ENCODE measurements around the gene COL6A1.

COL6A1 gene, protein sequence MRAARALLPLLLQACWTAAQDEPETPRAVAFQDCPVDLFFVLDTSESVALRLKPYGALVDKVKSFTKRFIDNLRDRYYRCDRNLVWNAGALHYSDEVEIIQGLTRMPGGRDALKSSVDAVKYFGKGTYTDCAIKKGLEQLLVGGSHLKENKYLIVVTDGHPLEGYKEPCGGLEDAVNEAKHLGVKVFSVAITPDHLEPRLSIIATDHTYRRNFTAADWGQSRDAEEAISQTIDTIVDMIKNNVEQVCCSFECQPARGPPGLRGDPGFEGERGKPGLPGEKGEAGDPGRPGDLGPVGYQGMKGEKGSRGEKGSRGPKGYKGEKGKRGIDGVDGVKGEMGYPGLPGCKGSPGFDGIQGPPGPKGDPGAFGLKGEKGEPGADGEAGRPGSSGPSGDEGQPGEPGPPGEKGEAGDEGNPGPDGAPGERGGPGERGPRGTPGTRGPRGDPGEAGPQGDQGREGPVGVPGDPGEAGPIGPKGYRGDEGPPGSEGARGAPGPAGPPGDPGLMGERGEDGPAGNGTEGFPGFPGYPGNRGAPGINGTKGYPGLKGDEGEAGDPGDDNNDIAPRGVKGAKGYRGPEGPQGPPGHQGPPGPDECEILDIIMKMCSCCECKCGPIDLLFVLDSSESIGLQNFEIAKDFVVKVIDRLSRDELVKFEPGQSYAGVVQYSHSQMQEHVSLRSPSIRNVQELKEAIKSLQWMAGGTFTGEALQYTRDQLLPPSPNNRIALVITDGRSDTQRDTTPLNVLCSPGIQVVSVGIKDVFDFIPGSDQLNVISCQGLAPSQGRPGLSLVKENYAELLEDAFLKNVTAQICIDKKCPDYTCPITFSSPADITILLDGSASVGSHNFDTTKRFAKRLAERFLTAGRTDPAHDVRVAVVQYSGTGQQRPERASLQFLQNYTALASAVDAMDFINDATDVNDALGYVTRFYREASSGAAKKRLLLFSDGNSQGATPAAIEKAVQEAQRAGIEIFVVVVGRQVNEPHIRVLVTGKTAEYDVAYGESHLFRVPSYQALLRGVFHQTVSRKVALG

DNA sequence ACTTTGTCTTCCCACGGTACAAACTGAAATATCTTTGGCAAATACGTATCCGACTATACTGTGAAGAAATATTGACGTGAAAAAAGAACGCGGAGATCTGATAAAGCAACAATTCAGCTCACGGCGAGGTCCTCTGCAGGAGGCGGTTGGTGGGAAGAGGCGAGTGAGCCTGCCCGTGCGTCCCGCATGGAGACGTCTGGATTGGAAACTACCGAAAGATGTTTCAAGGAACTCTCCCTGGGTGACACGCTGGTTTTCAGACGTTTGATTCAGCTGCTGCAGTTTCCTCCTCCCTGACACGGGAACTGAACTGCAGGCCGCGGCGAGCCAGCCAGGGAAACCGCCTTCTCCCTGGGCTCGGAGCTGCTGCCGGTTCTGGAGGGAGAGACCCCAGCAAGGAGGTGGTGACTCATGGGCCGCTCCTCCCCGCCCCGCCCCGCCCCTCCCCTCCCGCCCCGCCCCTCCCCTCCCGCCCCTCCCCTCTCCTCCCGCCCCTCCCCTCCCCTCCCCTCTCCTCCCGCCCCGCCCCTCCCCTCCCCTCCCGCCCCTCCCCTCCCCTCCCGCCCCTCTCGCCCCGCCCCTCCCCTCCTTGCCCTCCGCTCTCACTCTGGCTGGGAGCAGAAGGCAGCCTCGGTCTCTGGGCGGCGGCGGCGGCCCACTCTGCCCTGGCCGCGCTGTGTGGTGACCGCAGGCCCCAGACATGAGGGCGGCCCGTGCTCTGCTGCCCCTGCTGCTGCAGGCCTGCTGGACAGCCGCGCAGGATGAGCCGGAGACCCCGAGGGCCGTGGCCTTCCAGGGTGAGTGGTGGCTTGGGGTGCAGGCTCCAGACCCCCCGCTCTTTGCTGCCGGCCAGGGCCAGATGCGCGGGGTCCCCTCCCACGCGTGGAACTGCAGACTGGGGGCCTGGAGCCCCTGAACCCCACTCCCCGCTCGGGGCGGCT is at the start of gene COL6A1:
Gene COL6A1, plus strand, starts transcription at position 620 of the 941 bp plus-strand sequence. Its CDS starts 81 bp downstream, at position 701.
- peak; percentile 66 for DNase-seq

DNA sequence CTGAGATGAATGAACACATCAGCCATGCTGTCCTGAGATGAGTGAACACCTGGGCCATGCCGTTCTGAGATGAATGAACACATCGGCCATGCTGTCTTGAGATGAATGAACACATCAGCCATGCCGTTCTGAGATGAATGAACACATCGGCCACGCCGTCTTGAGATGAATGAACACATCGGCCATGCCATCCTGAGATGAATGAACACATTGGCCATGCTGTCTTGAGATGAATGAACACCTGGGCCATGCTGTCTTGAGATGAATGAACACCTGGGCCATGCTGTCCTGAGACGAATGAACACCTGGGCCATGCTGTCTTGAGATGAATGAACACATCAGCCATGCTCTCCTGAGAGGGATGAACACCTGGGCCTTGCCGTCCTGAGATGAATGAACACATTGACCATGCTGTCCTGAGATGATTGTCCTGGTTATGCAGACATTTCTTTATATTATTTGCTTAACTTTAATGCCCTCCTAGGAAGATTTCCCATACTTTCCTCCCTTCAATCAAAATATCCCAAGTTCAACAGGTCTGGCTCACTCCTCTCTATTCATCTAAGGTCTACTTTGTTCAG is 48.6 kb upstream of the COL6A1 start:
- no peak for DNase-seq

DNA sequence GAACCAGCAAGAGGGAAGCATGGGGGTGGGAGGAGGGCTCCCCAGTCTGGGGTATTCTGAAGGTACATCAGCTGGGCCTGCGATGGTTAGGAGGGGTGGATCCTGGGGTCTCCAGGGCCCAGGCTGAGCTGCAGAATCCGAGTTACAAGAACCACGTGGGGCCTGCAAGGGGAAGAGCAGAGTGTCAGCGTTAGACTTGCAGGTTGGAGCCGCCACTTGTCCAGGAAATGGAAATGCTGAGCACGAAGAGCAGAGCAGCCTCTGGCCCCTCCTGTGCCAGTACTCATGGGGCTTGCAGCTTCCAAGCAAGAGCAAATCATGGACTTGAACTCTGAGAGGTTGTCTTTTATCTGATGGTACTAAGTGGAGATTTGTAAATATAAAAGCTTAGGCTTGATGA is 47.5 kb upstream of the COL6A1 start:
- no peak for DNase-seq

DNA sequence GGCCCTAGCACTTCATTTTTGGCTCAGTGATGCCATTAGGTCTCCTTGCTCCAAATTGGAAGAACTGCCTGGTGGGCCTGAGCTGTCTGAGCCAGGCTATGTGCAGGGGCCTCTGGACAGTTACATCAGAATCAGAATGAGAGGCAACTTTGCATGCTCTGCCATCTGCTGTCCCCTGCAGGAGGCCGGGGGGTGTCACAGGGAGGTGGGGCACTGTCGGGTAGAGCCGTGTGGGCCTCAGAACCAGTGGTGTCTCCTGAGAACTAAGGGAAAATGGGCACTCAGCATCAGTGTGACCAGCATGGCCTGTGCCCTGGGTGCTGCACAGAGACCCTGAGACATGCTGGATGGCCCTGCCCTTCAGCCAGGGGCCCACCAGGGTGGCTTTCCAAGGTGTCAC is 47.0 kb upstream of the COL6A1 start:
- no peak for DNase-seq

DNA sequence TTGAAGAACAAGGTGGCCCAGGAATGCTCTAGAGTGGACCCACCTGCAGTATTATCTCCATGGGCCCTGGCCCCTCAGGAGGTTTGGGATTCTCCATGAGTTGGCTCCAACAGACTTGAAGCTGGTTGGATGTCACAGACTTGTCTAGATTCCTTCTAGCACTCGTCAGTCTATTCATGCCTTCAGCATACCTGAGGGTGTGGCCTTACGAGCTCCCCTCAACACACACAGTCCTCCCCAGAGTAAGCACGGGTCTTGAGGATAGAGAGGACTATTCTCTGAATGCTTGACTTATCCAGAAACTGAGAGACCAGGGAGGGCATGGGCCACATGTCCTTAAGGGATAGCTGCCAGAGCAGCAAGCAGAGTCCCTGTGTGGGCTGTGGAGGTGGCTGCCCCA is 45.9 kb upstream of the COL6A1 start:
- DNase-seq, result no peak

DNA sequence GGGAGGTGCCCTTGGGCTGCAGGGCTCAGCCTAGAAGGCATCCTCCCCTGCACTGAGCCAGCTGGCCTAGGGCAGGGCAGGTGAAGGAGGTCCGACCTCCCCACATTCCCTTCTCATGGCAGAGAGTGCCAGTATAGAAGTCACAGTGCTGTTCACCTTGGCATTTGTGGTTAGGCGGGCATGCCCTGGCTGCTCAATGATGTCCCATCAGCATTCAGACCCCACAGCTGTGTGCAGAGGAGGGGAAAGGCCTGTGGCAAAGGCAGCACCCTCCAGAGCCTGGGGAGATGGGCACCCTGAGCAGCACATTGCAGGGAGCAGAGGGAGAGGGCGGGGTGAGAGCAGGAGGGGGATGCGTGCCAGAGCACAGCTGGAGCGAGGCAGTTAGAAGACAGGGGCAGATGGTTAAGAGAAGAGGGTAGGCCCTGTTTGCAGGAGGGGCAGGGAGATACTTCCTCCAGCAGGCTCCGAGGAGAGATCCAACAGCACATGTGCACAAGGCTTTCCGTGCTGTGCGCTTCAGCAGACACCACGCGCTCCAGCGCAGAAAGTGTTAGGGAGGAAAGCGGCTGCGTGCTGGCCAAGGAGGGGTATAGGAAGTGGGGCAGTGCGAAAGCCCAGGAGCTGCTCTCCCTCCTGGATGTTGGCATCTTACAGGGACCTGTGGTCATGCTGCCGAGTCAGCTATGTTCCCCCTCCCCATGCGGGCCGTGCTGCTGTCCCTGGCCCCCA is 43.7 kb upstream of the COL6A1 start:
- no peak for DNase-seq

DNA sequence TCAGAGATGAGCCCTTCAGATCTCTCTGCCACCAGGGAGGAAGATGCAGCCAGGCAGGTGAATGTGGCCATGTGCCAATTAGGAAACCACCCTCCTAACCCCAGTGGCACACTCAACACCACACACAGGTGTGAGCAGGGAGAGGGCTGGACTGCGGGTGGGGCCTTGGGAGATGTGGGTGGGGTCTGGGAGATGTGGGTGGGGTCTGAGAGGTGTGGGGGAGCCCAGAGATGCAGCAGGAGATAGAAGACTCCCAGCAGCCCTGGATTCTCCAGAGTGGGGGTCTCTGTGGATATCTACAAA is 43.2 kb upstream of the COL6A1 start:
- no peak for DNase-seq

DNA sequence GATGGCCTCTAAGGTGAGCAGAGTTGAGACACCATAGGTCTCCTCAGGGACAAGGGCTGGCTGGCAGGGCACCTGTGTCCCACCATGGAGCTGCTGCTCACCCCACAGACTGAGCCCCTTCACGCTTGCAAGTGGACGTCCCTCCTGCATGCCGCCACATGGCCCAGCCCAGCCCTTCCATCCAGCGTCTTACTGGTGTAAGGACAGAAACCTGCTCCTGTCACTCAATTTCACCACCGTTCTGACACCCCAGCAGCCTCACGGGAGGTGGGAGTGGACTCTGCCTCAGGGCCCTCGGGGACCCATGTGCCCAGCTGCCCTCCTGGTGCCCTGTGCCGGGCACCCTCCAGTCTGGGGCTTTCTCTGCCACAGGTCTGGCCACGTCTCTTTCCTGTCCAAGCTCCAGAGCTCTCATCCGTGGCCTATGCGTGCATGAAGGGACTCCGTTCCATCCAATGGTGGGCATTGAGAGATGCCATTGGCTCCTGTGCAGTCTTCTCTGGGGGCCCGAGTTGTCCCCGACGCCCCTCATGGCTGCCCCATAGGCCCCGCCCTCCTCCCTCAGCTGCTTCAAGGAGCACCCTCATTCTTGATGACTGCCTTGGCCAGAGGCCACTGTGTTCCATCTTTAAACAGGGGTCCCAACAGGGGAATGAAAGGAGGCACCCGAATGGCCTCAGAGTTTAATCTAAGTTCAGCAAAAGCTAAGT is 42.6 kb upstream of the COL6A1 start:
- no peak for DNase-seq

DNA sequence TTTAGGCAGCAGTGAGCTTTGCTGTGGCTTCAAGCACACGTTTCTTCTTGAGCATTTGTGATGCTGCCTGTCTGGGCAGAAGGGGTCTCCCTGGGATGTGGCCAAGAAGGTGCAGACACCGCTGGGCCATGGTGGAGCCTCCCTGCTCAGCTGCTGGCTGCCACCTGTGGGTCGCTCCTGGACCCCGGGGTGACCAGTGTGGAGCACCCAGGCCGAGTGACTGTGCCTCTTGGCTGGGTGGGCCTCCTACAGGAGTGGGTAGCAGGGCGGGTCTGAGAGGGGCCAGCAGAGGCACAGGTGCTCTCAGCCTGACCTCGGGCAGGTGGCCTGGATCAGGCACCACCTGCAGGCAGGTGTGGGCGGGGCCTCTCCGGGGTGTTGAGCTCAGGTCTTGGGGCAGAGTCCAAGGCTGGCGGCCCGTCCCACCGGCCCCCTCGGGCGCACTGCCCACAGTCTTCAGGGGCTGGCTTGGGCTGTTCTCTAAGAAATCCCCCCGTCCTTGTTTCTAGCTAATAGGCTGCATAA is 42.0 kb upstream of the COL6A1 start:
- no peak for DNase-seq

DNA sequence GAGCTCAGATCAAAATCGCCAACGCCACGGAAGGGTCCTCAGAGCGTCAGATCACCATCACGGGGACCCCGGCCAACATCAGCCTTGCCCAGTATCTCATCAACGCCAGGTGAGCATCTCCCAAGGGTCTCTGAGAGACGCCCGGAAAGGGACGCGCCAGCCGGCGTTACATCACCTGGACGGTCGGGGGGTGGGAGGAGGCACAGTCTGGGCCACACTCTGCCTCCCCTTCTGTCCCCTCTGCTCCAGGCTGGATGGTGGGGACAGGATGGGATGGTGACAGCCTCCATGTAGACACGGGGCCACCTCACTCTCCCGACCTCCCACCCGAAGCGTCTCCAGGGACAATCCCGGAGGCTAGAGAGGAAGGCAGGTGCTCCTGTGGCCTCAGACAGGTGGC is 41.5 kb upstream of the COL6A1 start:
- DNase-seq, result no peak

DNA sequence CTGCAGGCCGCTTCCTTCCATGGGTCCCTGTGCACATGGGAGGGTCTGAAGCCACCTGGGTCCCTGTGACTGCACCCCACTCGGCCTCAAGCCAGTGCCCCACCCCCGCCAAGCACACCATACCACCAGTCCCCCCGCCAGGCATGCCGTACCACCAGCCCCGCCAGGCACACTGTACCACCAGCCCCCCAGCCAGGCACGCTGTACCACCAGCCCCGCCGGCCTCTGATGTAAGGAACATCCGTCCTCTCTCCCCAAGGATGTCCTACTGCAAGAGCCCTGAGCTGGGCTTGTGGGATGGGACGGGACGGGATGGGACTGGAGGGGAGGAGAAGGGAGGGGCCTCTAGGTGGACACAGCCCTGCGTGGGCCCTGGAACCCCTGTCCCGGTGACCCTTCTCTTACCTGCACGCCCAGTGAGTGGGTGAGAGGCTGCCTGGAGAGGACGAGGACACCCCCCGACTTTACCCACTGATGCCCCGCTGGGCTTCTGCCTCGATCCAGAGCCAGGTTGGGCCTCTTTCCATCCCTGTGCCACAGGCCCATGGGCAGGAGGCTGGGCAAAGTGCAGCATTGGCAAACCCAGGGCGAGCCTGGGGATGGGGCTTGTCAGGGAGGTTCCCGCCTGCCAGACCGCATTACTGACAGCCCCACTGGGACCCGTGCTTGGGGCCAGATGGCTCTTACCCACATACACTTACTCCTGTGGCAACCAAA is 40.8 kb upstream of the COL6A1 start:
- no peak for DNase-seq

DNA sequence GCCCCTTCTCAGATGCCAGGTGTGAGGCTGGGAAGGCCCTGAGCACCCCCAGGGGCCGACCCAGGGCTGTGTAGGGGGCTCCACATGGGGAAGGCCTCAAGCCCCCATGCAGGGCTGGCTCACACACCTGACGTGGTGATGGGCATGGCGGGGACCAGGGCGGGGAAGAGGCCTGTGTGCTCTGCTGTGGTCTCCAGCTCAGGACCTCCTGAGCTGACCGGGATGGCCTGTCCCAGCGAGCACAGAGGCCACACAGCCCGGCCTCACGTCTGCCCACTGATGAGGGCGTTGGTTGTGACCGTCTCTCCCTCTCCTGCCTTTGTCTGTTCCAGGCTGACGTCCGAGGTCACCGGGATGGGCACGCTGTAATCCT is 40.2 kb upstream of the COL6A1 start:
- DNase-seq, result no peak

DNA sequence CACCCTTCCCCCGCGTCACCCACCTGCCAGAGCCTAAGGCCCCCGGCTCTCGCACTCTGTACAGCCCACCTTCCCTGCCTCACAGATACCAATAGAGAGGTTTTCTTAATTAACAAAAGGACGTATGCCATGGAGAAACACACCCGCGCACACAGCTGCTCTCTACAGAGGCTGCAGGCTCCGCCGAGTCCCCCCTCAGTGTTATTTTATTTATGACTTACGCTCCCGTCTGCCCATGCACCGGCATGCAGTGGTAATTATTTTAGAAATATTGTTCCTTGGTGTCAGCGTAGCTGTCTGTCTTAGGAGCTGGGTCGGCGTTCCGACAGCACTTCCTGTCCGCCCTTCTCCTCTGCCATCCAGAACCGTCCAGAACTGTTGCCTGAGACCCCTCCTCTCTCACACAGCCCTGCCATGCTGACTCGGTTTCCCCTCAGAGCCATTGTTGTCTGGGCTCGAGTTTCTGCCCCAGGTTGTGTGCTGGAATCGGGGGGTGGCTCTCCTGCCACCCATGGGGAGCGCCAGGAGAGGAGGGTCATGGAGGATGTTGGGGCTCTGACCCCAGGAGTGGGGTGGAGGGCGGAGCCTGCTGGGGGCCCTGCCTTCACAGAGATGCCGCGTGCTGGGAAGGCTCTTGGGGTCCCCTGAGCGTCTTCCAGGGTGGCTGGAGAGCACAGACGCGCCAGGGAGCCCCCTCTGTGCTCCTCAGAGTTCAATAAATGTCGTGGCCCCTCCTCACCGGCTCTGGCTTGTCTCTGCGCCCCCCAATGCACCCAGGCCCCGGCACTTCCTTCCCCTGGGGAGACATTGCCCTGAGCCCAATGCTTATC is 39.6 kb upstream of the COL6A1 start:
- DNase-seq, result no peak

DNA sequence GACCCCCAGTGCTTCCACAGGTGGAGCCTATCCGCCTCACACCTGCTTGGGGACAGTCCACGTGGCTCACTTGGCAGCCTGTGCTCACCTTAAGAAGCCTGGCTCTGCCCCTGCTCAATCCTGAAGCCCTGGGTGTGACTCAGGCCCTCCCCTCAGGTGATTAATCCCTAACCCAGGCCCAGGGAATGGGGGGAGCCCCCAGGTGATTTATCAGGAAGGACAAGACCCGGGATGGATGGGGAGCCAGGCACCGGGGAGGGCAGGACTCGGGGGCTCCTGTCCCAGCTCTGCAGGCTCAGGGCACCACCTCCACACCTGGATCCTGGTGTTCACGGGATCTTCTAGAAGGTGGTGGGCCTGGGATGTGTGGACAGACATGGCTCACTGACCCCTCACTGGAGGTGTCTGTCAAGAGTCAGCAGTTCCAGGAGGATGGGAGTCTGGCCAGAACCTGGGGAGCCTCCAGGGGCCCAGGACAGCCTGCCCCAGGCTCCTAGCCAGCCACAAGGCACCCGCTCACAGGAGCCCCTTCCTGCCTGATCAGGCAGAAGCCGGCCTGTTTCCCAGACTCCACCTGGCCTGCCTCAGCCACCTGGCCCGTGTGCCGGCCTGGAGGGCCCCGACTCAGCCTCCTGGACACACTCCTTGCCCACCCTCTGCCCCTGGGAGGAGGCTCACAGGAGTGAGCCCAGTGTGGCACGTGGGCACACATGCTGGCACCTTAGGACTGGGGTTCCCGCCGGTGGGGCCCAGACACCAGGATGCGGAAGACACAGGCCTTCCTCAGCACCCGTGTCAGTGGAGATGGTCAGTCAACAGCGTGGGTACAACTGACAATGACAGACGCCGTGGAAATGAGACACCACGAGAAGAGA is 38.6 kb upstream of the COL6A1 start:
- DNase-seq, result no peak

DNA sequence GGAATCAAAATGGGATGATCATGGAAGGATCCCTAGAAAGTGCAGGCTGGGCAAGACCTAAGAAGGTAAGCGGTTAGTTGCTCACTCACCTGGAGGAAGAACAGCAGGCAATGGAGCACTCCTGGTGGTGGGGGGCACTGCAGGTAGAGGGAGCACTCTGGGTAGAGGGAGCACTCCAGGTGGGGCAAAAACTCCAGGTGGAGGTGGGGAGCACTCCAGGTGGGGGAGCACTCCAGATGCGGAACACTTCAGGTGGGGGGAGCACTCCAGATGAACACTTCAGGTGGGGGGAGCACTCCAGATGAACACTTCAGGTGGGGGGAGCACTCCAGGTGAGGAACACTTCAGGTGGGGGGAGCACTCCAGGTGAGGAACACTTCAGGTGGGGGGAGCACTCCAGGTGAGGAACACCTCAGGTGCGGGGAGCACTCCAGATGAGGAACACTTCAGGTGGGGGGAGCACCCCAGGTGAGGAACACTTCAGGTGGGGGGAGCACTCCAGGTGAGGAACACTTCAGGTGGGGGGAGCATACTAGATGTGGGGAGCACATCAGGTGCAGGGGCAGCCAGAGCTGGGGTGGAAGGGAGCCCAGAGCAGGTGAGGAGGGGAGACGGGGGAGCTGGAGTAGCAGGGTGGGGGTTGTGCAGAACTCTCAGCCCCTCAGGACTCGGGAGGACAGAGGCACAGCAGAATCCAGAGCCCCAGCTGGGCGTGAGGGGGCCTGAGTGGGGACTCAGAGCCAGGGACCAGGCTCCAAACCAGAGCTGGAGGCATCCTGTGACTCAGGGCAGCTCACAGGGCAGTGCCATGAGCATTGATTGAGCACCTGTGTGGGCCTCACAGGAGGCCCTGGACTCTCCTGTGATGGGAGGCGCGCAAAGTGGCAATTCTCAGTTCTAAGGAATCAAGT is 37.7 kb upstream of the COL6A1 start:
- DNase-seq, result no peak

DNA sequence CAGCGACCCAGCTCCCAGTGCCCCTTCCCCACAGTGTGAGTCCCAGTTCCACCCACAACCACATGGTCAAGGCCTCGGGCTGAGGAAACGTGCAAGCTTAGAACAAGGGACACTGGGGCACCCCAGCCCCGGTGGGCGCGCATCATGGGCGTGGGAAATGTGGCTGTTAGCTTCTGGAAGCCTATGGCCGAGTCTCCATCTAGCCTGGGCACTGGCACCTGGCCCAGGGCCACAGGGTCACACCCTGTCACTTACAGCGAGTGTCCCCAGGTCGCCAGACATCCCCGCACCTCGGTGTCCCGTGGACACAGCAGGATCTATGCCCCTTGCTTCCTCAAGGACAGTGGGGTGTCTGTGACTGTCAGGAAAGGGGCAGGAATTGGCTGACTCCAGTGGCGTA is 37.0 kb upstream of the COL6A1 start:
- DNase-seq, result no peak

All from stimulated activated CD8-positive, alpha-beta memory T cell treated with anti-CD3 and anti-CD28 coated beads, Interleukin-4, amount 100 ng/mL, for 48 hours (primary cell).